CD4-positive, alpha-beta T cell (primary cell): ENCODE data around the gene RCN2. TPM values are rescaled to one million over a fixed set of nuclear protein-coding genes. Genes with fewer than 3 reads are reported as not detected.

Experiments
- ATAC-seq: fragments of 200-7000 bp; cut with Tn5 transposase; one replicate; pipeline ENCODE4 v1.10.0; 2022; ENCODE audit warnings: mild to moderate bottlenecking; ENCODE audit not compliant: poor library complexity
- CTCF ChIA-PET: fragments of 350-600 bp; sonication (Branson Sonifier 250); formaldehyde crosslinking; loops from one replicate; lab custom pipeline; 2021; ENCODE audit warnings: antibody characterized with exemption, inconsistent platforms; lab: Charles Lee
- POLR2A ChIA-PET: fragments of 350-600 bp; sonication (Branson Sonifier 250); formaldehyde crosslinking; loops from one replicate; lab custom pipeline; 2021; ENCODE audit warnings: antibody characterized with exemption, inconsistent platforms; lab: Charles Lee
- DNase-seq, 14 experiments: peaks; one replicate each; pipeline ENCODE4 v3.0.0-alpha.2; 2013 to 2020; ENCODE audit warnings: mixed read lengths in 2 of 14
- H3K27ac ChIP-seq, 2 donors: one replicate each; pipeline versions ENCODE4 v1.5.1 to v1.7.0; 2013; ENCODE audit warnings: low read length in 2 of 2, low read depth in 1 of 2, mild to moderate bottlenecking in 1 of 2
- H3K27me3 ChIP-seq, 2 experiments: 1 replicate in 1 of 2; 2 replicates in 1 of 2; pipeline versions ENCODE4 v1.6.1 to v1.7.0; 2013; ENCODE audit warnings: low read length in 2 of 2, control low read depth in 1 of 2, mild to moderate bottlenecking in 1 of 2, moderate library complexity in 1 of 2; ENCODE audit not compliant: insufficient read depth in 2 of 2, control insufficient read depth in 1 of 2
- H3K36me3 ChIP-seq: one replicate; pipeline ENCODE4 v1.6.1; 2013; ENCODE audit warnings: low read length, control low read depth; ENCODE audit not compliant: insufficient read depth
- H3K4me1 ChIP-seq: one replicate; pipeline ENCODE4 v1.6.1; 2013; ENCODE audit warnings: low read length, control low read depth; ENCODE audit not compliant: insufficient read depth
- H3K4me3 ChIP-seq: one replicate; pipeline ENCODE4 v1.5.1; 2013; ENCODE audit warnings: mild to moderate bottlenecking, low read length, moderate library complexity
- H3K9me3 ChIP-seq, 2 experiments: 1 replicate in 1 of 2; 2 replicates in 1 of 2; pipeline versions ENCODE4 v1.6.1 to v1.7.0; 2013; ENCODE audit warnings: low read length in 2 of 2, mild to moderate bottlenecking in 2 of 2, control low read depth in 1 of 2, moderate library complexity in 1 of 2; ENCODE audit not compliant: control insufficient read depth in 1 of 2, insufficient read depth in 1 of 2
- H3K27ac Mint-ChIP-seq: one replicate; pipeline ENCODE4 v1.8.0; 2020; ENCODE audit warnings: mixed read lengths
- H3K27me3 Mint-ChIP-seq: one replicate; pipeline ENCODE4 v1.8.0; 2021; ENCODE audit warnings: mixed read lengths
- H3K36me3 Mint-ChIP-seq: one replicate; pipeline ENCODE4 v1.8.0; 2021; ENCODE audit warnings: low read depth, mixed read lengths
- H3K4me1 Mint-ChIP-seq: one replicate; pipeline ENCODE4 v1.8.0; 2021; ENCODE audit warnings: low read depth, mixed read lengths
- H3K4me3 Mint-ChIP-seq: one replicate; pipeline ENCODE4 v1.8.0; 2020; ENCODE audit warnings: mild to moderate bottlenecking, mixed read lengths
- H3K9me3 Mint-ChIP-seq: one replicate; pipeline ENCODE4 v1.8.0; 2020; ENCODE audit warnings: mixed read lengths
- intact Hi-C, 2 experiments: fragments of 100-400 bp; cut with DNase I in 1 of 2; cut with micrococcal nuclease in 1 of 2; formaldehyde crosslinking; loops; one replicate each; pipeline versions ENCODE4 v1.15.1 to v1.9.0; 2023 to 2025; cut with DNase I, micrococcal nuclease
- total RNA-seq, 174 experiments: library from RNA in 2 of 174; stranded (reverse) in 2 of 174; gene quantifications; one replicate each; pipeline ENCODE4 v1.2.3 and lab custom pipeline; 2021 to 2026
- TF ChIP-seq, protein P1 (sequence below): fragments of 200-600 bp; IDR thresholded peaks from one replicate; pipeline ENCODE4 v1.8.0; 2022; ENCODE audit warnings: antibody characterized with exemption, mild to moderate bottlenecking

Gene RCN2
- total RNA-seq, 2 experiments from 2014 or later, result 18.1 to 19.1 TPM

DNA sequence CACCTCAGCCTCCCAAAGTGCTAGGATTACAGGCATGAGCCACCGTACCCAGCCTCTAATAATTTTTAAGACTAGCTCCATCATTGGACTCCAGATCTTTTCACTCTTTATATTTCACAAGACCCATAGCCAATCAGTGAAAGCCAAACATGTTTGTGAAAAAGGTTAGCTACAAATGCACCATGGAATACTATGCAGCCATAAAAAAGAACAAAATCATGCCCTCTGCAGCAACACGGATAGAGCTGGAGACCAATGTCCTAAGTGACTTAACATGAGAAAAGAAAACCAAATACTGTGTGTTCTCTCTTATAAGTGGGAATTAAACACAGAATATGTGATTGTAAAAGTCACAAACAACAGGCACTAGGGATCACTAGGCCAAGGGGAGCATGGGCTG lies 29.6 kb upstream of the RCN2 start:
- ATAC-seq, result no peak
- no peak for DNase-seq
- TF ChIP-seq, protein P1, sequence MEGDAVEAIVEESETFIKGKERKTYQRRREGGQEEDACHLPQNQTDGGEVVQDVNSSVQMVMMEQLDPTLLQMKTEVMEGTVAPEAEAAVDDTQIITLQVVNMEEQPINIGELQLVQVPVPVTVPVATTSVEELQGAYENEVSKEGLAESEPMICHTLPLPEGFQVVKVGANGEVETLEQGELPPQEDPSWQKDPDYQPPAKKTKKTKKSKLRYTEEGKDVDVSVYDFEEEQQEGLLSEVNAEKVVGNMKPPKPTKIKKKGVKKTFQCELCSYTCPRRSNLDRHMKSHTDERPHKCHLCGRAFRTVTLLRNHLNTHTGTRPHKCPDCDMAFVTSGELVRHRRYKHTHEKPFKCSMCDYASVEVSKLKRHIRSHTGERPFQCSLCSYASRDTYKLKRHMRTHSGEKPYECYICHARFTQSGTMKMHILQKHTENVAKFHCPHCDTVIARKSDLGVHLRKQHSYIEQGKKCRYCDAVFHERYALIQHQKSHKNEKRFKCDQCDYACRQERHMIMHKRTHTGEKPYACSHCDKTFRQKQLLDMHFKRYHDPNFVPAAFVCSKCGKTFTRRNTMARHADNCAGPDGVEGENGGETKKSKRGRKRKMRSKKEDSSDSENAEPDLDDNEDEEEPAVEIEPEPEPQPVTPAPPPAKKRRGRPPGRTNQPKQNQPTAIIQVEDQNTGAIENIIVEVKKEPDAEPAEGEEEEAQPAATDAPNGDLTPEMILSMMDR, result no peak
- peaks cover 25% of the 10 kb centered on the region for H3K4me1 ChIP-seq
- H3K9me3 ChIP-seq, result no peaks in the 10 kb centered on the region
- no peaks in the 10 kb centered on the region for H3K27me3 ChIP-seq
- ChIA-PET CTCF (no interaction called here), POLR2A (interaction anchor here (0.7 kb wide), 1 partner anchor 29 kb away, joined by 3 read pairs; no protein-coding TSS in a partner anchor)
- peaks cover 20% of the 10 kb centered on the region for H3K36me3 Mint-ChIP-seq
- H3K27ac Mint-ChIP-seq, result no peak overlapping the region
- H3K4me1 Mint-ChIP-seq, result peaks cover 43% of the 10 kb centered on the region
- no peaks in the 10 kb centered on the region for H3K36me3 ChIP-seq
- no peak overlapping the region for H3K4me3 ChIP-seq
- H3K4me3 Mint-ChIP-seq, result peak overlapping the region; percentile 42
- H3K9me3 Mint-ChIP-seq, result no peaks in the 10 kb centered on the region
- intact Hi-C loops, result loop anchor here (2.0 to 5.0 kb wide), 5 partner anchors 120 to 595 kb away; partner anchors contain the start of genes HMG20A (in 1 of the 2), PEAK1 (in 1 of the 2) and TSPAN3 (in 1 of the 2)
- no peak overlapping the region for H3K27ac ChIP-seq
- H3K27me3 Mint-ChIP-seq, result no peaks in the 10 kb centered on the region

DNA sequence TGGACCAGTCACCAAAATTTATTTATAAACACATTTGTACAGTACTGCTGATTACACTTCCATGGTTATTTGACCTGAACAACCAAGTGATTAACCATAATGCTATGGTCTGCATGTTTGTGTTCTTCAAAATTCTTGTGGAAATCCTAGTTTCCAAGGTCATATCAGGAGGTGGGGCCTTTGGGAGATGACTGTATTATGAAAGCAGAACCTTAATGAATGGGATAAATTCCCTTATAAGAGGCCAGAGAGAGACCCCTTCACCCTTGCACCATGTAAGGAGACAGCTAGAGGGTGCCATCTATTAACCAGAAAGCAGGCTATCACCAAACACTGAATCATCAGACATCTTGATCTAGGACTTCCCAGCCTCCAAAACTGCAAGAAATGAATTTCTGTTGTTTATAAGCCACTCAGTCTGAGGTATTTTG lies 28.3 kb upstream of the RCN2 start:
- intact Hi-C loops, result loop anchor here (2.0 to 5.0 kb wide), 5 partner anchors 119 to 594 kb away; partner anchors contain the start of genes HMG20A (in 1 of the 2), PEAK1 (in 1 of the 2) and TSPAN3 (in 1 of the 2)
- no peak overlapping the region for H3K27ac ChIP-seq
- peak; percentile 33 for ATAC-seq

DNA sequence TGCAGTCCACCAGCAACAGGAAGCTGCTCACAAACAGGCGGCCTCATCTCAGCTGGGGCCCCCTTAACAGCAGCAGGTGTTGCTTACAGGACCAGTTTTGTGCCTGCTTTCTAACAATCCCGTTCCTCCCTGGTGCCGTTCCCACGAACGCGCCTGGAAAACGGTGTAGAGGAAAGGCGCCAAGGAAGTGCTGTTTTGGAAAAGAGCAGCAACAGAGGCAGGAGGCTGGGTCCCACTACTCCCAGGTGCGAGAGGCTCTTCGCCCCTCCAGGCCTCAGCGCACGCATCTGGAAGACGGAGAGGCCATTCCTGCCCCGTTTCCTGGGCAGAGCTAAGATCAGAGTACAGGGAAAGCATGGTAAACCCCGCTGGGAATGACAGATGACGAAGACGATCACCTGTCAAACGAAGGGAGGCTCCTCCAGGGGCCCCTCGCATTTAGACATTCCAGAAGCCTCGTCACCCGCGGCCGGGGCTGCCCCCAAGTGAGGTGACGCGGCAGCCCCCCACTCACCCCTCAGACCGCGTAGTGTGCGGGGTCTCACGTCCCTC lies 27.0 kb upstream of the RCN2 start:
- Histone ChIP-seq H3K9me3 (no peaks in the 10 kb centered on the region), H3K4me1 (peaks cover 25% of the 10 kb centered on the region), H3K27me3 (no peaks in the 10 kb centered on the region), H3K36me3 (no peaks in the 10 kb centered on the region), H3K27ac (peak overlapping the region; percentile 60 to 75), H3K4me3 (peak overlapping the region; percentile 83)
- peaks cover 31% of the 10 kb centered on the region for H3K4me1 Mint-ChIP-seq
- intact Hi-C loops, result loop anchor here (1.0 to 5.0 kb wide), 7 partner anchors 26 to 518 kb away; partner anchors contain the start of genes RCN2 (in 2 of the 2), TSPAN3 (in 2 of the 2), HMG20A (in 1 of the 2) and PEAK1 (in 1 of the 2)
- ATAC-seq, result no peak
- POLR2A ChIA-PET, result interaction anchor here (1.0 to 2.6 kb wide), 3 partner anchors 26 to 92 kb away, joined by 4 to 51 read pairs (median 7); partner anchors contain the start of genes PSTPIP1 and RCN2
- TF ChIP-seq, protein P1, result no peak
- no peaks in the 10 kb centered on the region for H3K9me3 Mint-ChIP-seq
- CTCF ChIA-PET, result interaction anchor here (2.0 kb wide), 1 partner anchor 119 kb away, joined by 7 read pairs; no protein-coding TSS in a partner anchor
- peak in 9 of 14 experiments; percentile 1 to 43 (median 14) for DNase-seq
- peak overlapping the region; percentile 96 for H3K4me3 Mint-ChIP-seq
- H3K36me3 Mint-ChIP-seq, result peaks cover 7% of the 10 kb centered on the region
- H3K27me3 Mint-ChIP-seq, result no peaks in the 10 kb centered on the region
- peak overlapping the region; percentile 95 for H3K27ac Mint-ChIP-seq

More for the DNA sequence above, 28.3 kb upstream of the RCN2 start:
- peaks cover 35% of the 10 kb centered on the region for H3K4me1 Mint-ChIP-seq
- H3K36me3 Mint-ChIP-seq, result peaks cover 12% of the 10 kb centered on the region
- H3K4me3 Mint-ChIP-seq, result peak overlapping the region; percentile 96
- H3K27me3 Mint-ChIP-seq, result no peaks in the 10 kb centered on the region
- Histone ChIP-seq H3K9me3 (no peaks in the 10 kb centered on the region), H3K27me3 (no peaks in the 10 kb centered on the region), H3K36me3 (no peaks in the 10 kb centered on the region), H3K4me3 (no peak overlapping the region), H3K4me1 (peaks cover 25% of the 10 kb centered on the region)
- ChIA-PET CTCF (interaction anchor here (1.0 to 2.0 kb wide), 3 partner anchors 40 to 121 kb away, joined by 3 to 7 read pairs (median 5); no protein-coding TSS in a partner anchor), POLR2A (interaction anchor here (1.0 to 1.1 kb wide), 3 partner anchors 28 to 168 kb away, joined by 3 to 7 read pairs (median 4); partner anchors contain the start of genes PSTPIP1 and TSPAN3)
- DNase-seq, result peak in 5 of 14 experiments; percentile 3 to 67 (median 43)
- no peaks in the 10 kb centered on the region for H3K9me3 Mint-ChIP-seq
- H3K27ac Mint-ChIP-seq, result peak overlapping the region; percentile 95
- TF ChIP-seq, protein P1, result peak; percentile 43
